ENCODE data around the gene ASTN2. TPM values are rescaled to one million over a fixed set of nuclear protein-coding genes. Genes with fewer than 3 reads are reported as not detected.
A peak's percentile ranks its signal among the peaks of the same experiment; 100 is the strongest.

ASTN2 gene
- total and polyA plus RNA-seq, 10 donors, result 0.87 to 6.1 (median 3.7) TPM

DNA sequence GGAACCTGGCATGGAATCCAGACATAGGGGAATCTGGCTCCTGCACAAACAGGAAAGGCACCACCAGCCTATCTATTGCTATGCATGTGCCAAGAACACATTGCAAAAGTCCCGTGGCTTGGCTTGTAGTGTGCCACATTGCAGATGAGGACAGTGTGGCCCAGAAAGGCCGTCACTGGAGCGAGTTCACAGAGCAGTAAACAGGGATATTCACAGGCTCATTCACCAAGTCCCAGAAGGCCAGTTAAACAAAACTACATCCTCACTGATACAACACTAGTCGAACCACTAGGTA lies 767.4 kb downstream of the ASTN2 start:
- Histone ChIP-seq H3K4me3 (no peak overlapping the region), H3K4me1 (no peaks in the 10 kb centered on the region), H3K27me3 (replicated peaks in 1 of 7) (no peaks in the 10 kb centered on the region), H3K9me3 (no peaks in the 10 kb centered on the region), H3K27ac (no peak overlapping the region), H3K36me3 (peaks cover 0 to 6% (median 0%) of the 10 kb centered on the region in 6 donors)
- no peak for DNase-seq
- WGBS, 5 donors, result 79 to 96% (median 84%) methylated on average over 4 of the region's 4 CpGs
- intact Hi-C loops (cut with DNase I; ENCODE audit: low total_unique reads), result no loop called here
- no peak for TF ChIP-seq POLR2AphosphoS5 (IDR thresholded peaks at IDR 0.05)
- TF ChIP-seq POLR2A (IDR thresholded peaks at IDR 0.05), result no peak
- TF ChIP-seq, protein P1, sequence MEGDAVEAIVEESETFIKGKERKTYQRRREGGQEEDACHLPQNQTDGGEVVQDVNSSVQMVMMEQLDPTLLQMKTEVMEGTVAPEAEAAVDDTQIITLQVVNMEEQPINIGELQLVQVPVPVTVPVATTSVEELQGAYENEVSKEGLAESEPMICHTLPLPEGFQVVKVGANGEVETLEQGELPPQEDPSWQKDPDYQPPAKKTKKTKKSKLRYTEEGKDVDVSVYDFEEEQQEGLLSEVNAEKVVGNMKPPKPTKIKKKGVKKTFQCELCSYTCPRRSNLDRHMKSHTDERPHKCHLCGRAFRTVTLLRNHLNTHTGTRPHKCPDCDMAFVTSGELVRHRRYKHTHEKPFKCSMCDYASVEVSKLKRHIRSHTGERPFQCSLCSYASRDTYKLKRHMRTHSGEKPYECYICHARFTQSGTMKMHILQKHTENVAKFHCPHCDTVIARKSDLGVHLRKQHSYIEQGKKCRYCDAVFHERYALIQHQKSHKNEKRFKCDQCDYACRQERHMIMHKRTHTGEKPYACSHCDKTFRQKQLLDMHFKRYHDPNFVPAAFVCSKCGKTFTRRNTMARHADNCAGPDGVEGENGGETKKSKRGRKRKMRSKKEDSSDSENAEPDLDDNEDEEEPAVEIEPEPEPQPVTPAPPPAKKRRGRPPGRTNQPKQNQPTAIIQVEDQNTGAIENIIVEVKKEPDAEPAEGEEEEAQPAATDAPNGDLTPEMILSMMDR (IDR thresholded peaks at IDR 0.05 in 8 of 11, conservative IDR thresholded peaks at IDR 0.05 in 3 of 11), result no peak

DNA sequence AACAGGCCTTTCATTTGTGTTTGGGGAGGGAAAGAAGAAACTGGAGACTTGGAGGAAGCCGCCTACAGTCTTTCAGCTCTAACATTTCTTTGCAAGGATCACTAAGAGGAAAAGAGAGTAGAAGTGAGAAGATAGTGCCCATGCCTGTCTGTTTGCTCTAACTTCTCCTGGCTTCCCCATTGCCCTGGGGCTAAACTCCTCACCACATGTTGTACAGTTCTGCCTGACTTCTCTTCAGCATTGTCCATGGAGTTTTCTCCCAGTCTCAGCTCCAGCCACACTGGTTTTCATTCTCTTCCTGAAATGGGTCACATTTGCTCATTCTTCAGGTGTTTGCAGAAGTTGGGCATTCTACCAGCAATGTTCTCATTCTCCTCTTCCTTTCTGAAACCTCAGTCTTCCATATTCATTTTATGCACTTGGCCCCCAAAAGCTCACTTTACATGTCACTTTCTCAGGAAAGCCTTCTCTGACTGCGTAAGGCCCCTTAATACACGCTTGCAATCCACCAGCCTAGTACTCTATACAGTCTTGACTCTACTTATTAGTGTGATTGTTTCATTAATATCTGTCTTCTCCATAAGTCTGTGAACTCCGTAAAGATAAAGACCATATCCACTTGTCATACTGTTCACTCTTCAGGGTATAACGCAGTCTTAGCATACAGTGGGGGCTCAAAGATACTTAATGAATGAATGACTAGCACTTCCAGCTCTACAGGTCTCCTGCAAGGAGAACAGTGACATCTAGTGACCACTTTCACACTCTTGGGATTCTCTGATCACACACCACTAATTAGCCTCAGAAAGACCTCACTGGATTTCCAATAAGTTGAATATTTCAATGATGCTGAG lies 768.0 kb downstream of the ASTN2 start:
- no peak for TF ChIP-seq POLR2AphosphoS5 (IDR thresholded peaks at IDR 0.05)
- TF ChIP-seq, protein P1 (IDR thresholded peaks at IDR 0.05 in 8 of 11, conservative IDR thresholded peaks at IDR 0.05 in 3 of 11), result peak in 5 of 11 experiments; percentile 13 to 31 (median 24)

DNA sequence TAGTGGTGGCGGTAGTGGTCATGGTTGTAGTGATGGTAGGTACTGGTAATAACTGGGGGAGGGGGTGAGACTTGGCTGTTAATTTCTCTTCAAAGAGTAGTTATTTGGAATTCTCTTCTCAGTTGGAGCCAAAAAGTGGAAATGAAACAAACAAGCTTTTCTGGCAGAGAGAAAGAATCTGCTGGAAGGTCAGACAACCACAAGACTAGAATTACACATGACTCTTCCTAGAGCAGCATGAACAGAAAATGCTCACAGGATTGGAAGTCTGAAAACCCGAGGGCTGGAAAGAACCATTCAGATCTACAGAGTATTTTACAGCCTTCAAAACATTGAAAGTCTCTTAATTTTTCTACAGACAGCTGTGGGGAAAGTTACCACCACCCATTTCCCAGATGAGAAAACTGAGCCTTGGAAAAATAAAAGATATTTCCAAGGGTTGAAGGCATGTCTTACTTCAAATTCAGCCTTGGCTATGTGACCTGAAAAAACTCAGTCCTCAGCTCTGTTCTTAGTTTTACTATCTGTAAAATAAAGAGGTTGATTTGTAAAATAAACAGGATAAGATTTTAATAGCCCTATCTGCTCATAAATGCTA lies 770.7 kb downstream of the ASTN2 start:
- H3K9me3 ChIP-seq, result no peaks in the 10 kb centered on the region
- no peaks in the 10 kb centered on the region for H3K27me3 ChIP-seq (replicated peaks in 1 of 7)
- H3K4me3 ChIP-seq, result no peak overlapping the region
- TF ChIP-seq POLR2AphosphoS5 (IDR thresholded peaks at IDR 0.05), result no peak
- no peak for TF ChIP-seq POLR2A (IDR thresholded peaks at IDR 0.05)
- TF ChIP-seq, protein P1 (IDR thresholded peaks at IDR 0.05 in 8 of 11, conservative IDR thresholded peaks at IDR 0.05 in 3 of 11), result no peak
- no peaks in the 10 kb centered on the region for H3K36me3 ChIP-seq
- H3K4me1 ChIP-seq, result no peaks in the 10 kb centered on the region
- H3K27ac ChIP-seq, result no peak overlapping the region
- 73 to 89% (median 80%) methylated on average over 2 of the region's 2 CpGs for WGBS, 5 donors
- no peak for DNase-seq
- intact Hi-C loops (cut with DNase I; ENCODE audit: low total_unique reads), result no loop called here

More for the DNA sequence above, 768.0 kb downstream of the ASTN2 start:
- Histone ChIP-seq H3K9me3 (no peaks in the 10 kb centered on the region), H3K36me3 (peaks cover 0 to 6% (median 0%) of the 10 kb centered on the region in 6 donors), H3K4me3 (no peak overlapping the region), H3K4me1 (no peaks in the 10 kb centered on the region), H3K27me3 (replicated peaks in 1 of 7) (no peaks in the 10 kb centered on the region), H3K27ac (no peak overlapping the region)
- DNase-seq, result no peak
- WGBS, 5 donors, result 78 to 93% (median 85%) methylated on average over 5 of the region's 5 CpGs
- intact Hi-C loops (cut with DNase I; ENCODE audit: low total_unique reads), result no loop called here

DNA sequence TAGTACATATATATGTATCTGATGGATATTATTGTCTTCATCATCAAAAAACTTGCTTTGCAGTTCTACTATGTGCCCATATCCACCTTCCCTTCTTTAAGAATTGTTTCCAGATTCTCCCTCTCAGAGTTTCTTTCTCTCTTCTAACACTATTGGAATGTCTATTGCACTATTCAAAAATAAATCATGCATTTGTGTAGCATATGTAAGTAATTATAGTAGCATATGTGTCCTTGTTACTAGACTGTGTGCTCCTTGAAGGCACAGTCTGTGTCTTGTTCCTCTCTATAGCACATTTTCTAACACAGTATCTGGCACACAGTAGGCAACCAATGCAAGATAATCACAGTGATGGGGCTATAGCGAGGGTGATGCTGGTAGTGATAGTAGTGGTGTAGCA lies 771.2 kb downstream of the ASTN2 start:
- Histone ChIP-seq H3K4me1 (no peaks in the 10 kb centered on the region), H3K4me3 (no peak overlapping the region), H3K27ac (no peak overlapping the region), H3K36me3 (no peaks in the 10 kb centered on the region), H3K9me3 (no peaks in the 10 kb centered on the region), H3K27me3 (replicated peaks in 1 of 7) (no peaks in the 10 kb centered on the region)
- intact Hi-C loops (cut with DNase I; ENCODE audit: low total_unique reads), result no loop called here
- WGBS, 5 donors, result 90 to 100% (median 100%) methylated on average over 1 of the region's 1 CpG
- TF ChIP-seq POLR2A (IDR thresholded peaks at IDR 0.05), result no peak
- no peak for TF ChIP-seq POLR2AphosphoS5 (IDR thresholded peaks at IDR 0.05)
- TF ChIP-seq, protein P1 (IDR thresholded peaks at IDR 0.05 in 8 of 11, conservative IDR thresholded peaks at IDR 0.05 in 3 of 11), result no peak
- no peak for DNase-seq

All from spleen (tissue), 11 donors.